Hair follicle dermal papilla cell (primary cell): ENCODE data around the gene PIM2. TPM values are rescaled to one million over a fixed set of nuclear protein-coding genes. Genes with fewer than 3 reads are reported as not detected.

Experiments used
- small RNA-seq: library from RNA; depleted of rRNA; stranded (forward); fragments of <200 nt; gene quantifications from one replicate; pipeline ENCODE3, GENCODE V24; 2012
- total RNA-seq: library from RNA; depleted of rRNA; stranded (reverse); fragments of >200 nt; gene quantifications from 2 replicates; pipeline ENCODE4 v1.2.3, GENCODE V29; 2012

PIM2 gene
- 4.1 and 4.4 TPM in 2 replicates for total RNA-seq

DNA sequence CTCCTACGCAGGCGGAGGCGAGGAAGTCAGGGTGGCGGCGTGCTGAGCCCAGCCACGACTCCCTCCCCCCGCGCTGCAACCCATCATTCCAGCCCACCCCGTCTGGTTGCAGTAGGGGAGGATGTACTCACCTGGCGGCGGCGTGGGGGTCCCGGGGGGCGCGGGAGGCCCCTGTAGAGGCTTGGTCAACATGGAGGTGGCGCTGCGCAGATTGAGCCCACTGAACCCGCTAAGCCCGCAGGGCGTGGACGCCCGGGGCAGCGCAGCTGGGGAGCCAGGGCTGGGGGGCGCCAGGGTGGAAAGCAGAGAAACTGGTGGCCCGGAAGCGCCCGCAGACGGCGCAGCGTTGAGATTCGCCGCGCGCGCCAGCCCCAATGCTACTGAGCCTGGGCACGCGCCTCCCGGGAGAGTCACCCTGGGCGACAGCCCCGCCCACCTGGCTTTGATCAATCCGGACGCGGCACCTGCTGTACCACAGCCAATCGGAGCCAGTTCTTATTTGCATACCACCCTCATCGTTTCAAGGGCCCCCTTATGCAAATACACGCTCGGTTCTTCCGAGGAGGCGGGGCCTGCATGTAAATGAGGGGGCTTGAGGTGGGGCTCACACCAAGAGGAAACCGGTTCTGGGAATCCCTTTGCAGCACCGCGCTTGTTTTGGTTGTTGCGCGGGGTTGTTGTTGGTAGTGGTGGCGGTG is at the start of gene PIM2:
PIM2 (minus strand) TSS at position 382 of the 698 bp plus-strand sequence; CDS start at position 192, 190 bp downstream.

DNA sequence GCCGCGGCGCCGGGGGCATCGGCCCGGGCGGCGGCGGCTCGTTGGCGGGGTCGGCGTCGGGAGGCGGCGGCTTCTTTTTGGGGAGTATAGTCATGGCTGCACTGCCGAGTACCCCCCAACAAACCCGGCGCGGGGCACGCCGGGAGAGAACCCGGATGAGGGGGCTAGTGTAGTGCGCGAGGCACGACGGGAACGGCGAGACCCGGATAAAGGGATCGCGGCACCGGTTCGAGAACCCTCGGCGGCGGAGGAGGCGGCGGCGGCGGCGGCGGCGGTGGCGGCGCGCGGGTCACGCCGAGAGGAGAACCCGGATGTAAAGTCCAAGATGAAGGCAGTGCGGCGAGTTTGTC is 38.6 kb upstream of the PIM2 start, which contains the start of gene OTUD5:
OTUD5 (minus strand) TSS at position 131 of the 350 bp plus-strand sequence; CDS start at position 94, 37 bp downstream.

DNA sequence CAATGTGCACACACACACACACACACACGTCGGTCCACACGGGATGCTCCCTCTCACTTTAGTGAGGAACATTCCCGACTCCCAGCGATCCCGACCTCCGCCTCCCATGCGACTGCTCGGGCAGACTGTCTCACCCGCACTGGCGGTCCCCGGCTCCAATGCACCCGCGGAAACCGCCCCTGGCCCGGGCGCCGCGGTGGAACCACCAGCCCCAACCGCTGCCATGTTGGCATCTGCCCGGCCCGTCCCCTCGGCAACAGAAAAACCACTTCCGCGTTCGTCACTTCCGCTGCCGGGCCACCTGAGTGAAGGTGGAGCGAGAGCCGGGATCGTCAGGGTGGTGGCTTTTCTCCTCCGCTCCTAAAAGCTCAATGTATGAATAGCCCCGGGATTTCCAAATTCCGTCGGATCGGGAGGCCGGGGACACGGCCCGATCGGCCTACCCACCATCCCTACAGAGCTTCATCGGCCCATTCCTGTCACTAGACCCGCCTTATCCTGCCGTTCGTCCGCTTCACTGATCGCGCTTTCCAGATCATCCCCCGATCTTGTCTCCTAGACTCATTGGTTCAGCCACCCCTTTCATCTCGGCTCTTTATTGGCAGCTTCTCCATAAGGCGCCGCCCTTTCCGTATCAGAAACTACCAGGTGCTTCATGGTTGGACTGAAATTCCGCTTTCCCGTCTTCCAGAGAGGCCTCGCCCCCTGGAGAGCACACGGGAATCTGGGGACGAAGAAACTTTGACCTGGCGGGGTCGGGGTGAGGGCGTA is 7.2 kb downstream of the PIM2 start, which contains the start of gene SLC35A2:
SLC35A2 (minus strand) TSS at position 235 of the 771 bp plus-strand sequence; CDS start at position 225, 10 bp downstream.

GRCh38 chrX:48897625-48898306 is 21.1 kb downstream of the PIM2 start, which contains the start of the genes PQBP1 and TIMM17B:
Gene PQBP1 (plus strand): TSS chrX:48897930. CDS start chrX:48898510, 580 bp downstream.
Gene TIMM17B (minus strand): TSS chrX:48897768. CDS start chrX:48897749, 19 bp downstream.

Small RNAs within 50 kb of the gene (small RNA-seq; reads per million reads assigned to genes)
- not detected for gene RNU6-722P

Other genes starting within 250 kb of the PIM2 start
- gene WAS, start 235.2 kb downstream of the PIM2 start, total RNA-seq: 0.36 TPM in 1 of 2 replicates, not detected in the other
- 2.7 and 3.2 TPM in 2 replicates for gene SUV39H1, start 222.3 kb downstream of the PIM2 start, total RNA-seq
- gene GLOD5, start 157.3 kb downstream of the PIM2 start, total RNA-seq: not detected in 2 replicates
- gene GATA1, start 132.4 kb downstream of the PIM2 start, total RNA-seq: not detected in 2 replicates
- 44.3 and 49.5 TPM in 2 replicates for gene HDAC6, start 117.0 kb downstream of the PIM2 start, total RNA-seq
- 0.36 TPM in 1 of 2 replicates, not detected in the other for gene ERAS, start 92.5 kb downstream of the PIM2 start, total RNA-seq
- gene PCSK1N, start 83.4 kb downstream of the PIM2 start, total RNA-seq: 0.49 and 0.65 TPM in 2 replicates
- gene TIMM17B, start 21.3 kb downstream of the PIM2 start, total RNA-seq: 25.1 and 26.0 TPM in 2 replicates
- 33.8 and 50.9 TPM in 2 replicates for gene PQBP1, start 21.1 kb downstream of the PIM2 start, total RNA-seq
- gene SLC35A2, start 7.4 kb downstream of the PIM2 start, total RNA-seq: 22.6 and 23.0 TPM in 2 replicates
- 33.3 and 36.2 TPM in 2 replicates for gene OTUD5, start 38.6 kb upstream of the PIM2 start, total RNA-seq
- 1.9 and 2.1 TPM in 2 replicates for gene KCND1, start 52.8 kb upstream of the PIM2 start, total RNA-seq
- 14.3 and 16.8 TPM in 2 replicates for gene GRIPAP1, start 83.2 kb upstream of the PIM2 start, total RNA-seq
- gene TFE3, start 124.3 kb upstream of the PIM2 start, total RNA-seq: 76.9 and 86.8 TPM in 2 replicates
- gene CCDC120, start 140.0 kb upstream of the PIM2 start, total RNA-seq: 1.1 and 1.9 TPM in 2 replicates
- 15.1 and 16.6 TPM in 2 replicates for gene PRAF2, start 155.0 kb upstream of the PIM2 start, total RNA-seq
- 71.3 and 72.2 TPM in 2 replicates for gene WDR45, start 160.9 kb upstream of the PIM2 start, total RNA-seq
- gene GPKOW, start 204.7 kb upstream of the PIM2 start, total RNA-seq: 15.4 and 16.9 TPM in 2 replicates
- 1.9 and 2.2 TPM in 2 replicates for gene MAGIX, start 243.7 kb upstream of the PIM2 start, total RNA-seq